Muscle of back (tissue), 13 donors: ENCODE data around the gene PCDHB16. TPM values are rescaled to one million over a fixed set of nuclear protein-coding genes. Genes with fewer than 3 reads are reported as not detected.
A peak's percentile ranks its signal among the peaks of the same experiment; 100 is the strongest.
"Not testable (repeated sequence)": the region's sequence is repeated elsewhere in the genome, so short reads cannot be mapped to it uniquely, and the experiment has no call there.

Experiments
- DNase-seq, 3 donors: peaks; one replicate each; pipeline versions ENCODE4 v3.0.0 to v3.0.0-alpha.2; 2013
- long read RNA-seq, 9 donors: transcript quantifications; one replicate each; lab custom pipeline, GENCODE V29; 2026
- polyA plus RNA-seq, 10 donors: library from polyadenylated mRNA; unstranded; fragments of 120-200 nt; gene quantifications; one replicate each; pipeline ENCODE4 v1.2.1, GENCODE V29; 2013; ENCODE audit not compliant: insufficient read length in 10 of 10

Gene PCDHB16
- 1 to 10 TPM; 2.3 to 6.1 (median 4.2) TPM for polyA plus RNA-seq
- long read RNA-seq, donor 1, full-length matches to known transcripts, result 6 of 6 reads
- long read RNA-seq, donor 1, partial matches to known transcripts, result 0 of 6 reads
- long read RNA-seq, donor 1, other reads (novel, unspliced or antisense), result 0 of 6 reads
- long read RNA-seq, donor 2, full-length matches to known transcripts, result 3 of 3 reads
- long read RNA-seq, donor 2, partial matches to known transcripts, result 0 of 3 reads
- long read RNA-seq, donor 2, other reads (novel, unspliced or antisense), result 0 of 3 reads
- long read RNA-seq, donor 3, result 0 reads
- long read RNA-seq, donor 4, full-length matches to known transcripts, result 3 of 3 reads
- long read RNA-seq, donor 4, partial matches to known transcripts, result 0 of 3 reads
- long read RNA-seq, donor 4, other reads (novel, unspliced or antisense), result 0 of 3 reads
- long read RNA-seq, donor 5, full-length matches to known transcripts, result 15 of 15 reads
- long read RNA-seq, donor 5, partial matches to known transcripts, result 0 of 15 reads
- long read RNA-seq, donor 5, other reads (novel, unspliced or antisense), result 0 of 15 reads
- long read RNA-seq, donor 6, full-length matches to known transcripts, result 9 of 9 reads
- long read RNA-seq, donor 6, partial matches to known transcripts, result 0 of 9 reads
- long read RNA-seq, donor 6, other reads (novel, unspliced or antisense), result 0 of 9 reads
- long read RNA-seq, donor 7, full-length matches to known transcripts, result 5 of 5 reads
- long read RNA-seq, donor 7, partial matches to known transcripts, result 0 of 5 reads
- long read RNA-seq, donor 7, other reads (novel, unspliced or antisense), result 0 of 5 reads
- long read RNA-seq, donor 8, full-length matches to known transcripts, result 4 of 4 reads
- long read RNA-seq, donor 8, partial matches to known transcripts, result 0 of 4 reads
- long read RNA-seq, donor 8, other reads (novel, unspliced or antisense), result 0 of 4 reads
- long read RNA-seq, donor 9, result 0 reads

DNA sequence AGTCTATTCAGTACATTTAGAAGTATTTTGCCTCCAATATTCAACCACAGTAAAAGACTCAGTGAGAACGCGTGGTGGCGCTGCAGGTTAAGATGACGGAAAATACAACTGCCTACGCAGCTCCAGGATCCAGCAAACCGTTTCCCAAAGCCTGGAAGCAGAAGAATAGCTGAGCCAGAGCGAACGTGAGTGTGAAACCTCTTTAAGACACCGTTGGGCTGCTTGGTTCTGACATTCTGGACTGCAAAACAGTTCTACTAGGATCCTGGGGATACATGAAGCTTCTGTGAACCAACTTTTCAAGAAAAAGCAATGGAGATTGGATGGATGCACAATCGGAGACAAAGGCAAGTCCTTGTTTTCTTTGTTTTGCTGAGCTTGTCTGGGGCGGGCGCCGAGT is at the start of gene PCDHB16:
TSS of gene PCDHB16 (plus strand) at position 140 of the 400 bp plus-strand sequence. CDS start at position 313, 173 bp downstream.
- peak; percentile 9 to 40 (median 27) for DNase-seq

DNA sequence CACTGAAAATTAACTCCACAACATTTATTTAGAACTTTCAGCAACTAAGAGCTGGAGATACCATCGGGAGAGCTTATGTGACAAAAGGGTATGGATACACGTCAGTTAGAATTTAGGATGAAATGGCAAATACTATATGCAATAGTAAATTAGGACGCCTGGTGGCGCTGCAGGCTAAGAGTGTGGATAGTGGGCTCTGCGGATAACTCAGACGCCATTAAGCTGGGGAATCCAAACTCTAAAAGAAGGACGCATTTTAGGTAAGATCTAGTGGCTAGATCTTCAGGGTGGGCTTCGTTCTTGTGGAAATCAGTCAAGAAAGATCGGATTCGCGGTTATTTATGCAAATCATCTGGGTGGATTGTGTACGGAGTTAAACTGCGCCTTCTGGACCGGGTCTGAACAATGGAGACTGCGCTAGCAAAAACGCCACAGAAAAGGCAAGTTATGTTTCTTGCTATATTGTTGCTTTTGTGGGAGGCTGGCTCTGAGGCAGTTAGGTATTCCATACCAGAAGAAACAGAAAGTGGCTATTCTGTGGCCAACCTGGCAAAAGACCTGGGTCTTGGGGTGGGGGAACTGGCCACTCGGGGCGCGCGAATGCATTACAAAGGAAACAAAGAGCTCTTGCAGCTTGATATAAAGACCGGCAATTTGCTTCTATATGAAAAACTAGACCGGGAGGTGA is 47.0 kb upstream of the PCDHB16 start, which contains the start of gene PCDHB5:
TSS of gene PCDHB5 (plus strand) at position 177 of the 688 bp plus-strand sequence. CDS start at position 406, 229 bp downstream.
- DNase-seq, result peak in 2 of 3 donors; percentile 8 to 14

DNA sequence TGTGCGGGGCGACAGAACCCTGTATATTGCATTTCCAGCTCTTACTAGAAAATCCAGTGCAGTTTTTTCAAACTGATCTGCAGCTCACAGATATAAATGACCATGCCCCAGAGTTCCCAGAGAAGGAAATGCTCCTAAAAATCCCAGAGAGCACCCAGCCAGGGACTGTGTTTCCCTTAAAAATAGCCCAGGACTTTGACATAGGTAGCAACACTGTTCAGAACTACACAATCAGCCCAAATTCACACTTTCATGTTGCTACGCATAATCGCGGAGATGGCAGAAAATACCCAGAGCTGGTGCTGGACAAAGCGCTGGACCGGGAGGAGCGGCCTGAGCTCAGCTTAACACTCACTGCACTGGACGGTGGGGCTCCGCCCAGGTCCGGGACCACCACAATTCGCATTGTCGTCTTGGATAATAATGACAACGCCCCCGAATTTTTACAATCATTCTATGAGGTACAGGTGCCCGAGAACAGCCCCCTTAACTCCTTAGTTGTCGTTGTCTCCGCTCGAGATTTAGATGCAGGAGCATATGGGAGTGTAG is 46.4 kb upstream of the PCDHB16 start:
- no peak for DNase-seq

DNA sequence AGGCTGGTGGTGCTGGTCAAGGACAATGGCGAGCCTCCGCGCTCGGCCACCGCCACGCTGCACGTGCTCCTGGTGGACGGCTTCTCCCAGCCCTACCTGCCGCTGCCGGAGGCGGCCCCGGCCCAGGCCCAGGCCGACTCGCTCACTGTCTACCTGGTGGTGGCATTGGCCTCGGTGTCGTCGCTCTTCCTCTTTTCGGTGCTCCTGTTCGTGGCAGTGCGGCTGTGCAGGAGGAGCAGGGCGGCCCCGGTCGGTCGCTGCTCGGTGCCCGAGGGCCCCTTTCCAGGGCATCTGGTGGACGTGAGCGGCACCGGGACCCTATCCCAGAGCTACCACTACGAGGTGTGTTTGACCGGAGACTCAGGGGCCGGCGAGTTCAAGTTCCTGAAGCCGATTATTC is 44.8 kb upstream of the PCDHB16 start:
- not testable (repeated sequence) for DNase-seq

DNA sequence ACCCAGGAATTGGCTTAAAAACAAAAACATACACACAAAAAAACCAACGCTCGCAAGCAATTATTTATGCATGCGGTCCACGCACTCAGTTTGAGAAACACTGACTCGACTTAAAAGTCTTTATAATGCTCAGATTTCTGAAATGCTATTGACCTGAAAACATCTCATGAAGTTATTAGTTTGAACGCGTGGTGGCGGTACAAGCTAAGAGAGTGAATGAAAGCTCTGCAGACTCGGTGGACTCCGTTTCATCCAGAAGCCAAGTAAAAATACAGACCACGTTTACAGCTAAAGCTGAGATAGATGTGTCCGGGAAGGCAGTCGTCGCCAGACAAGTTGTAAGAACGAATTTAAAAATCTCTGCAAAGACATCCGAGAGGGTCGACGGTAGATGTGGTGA is 32.4 kb upstream of the PCDHB16 start, which contains the start of gene PCDHB6:
TSS of gene PCDHB6 (plus strand) at position 246 of the 400 bp plus-strand sequence. CDS start 201 bp downstream, outside the sequence.
- DNase-seq, result peak in 1 of 3 donors; percentile 5

DNA sequence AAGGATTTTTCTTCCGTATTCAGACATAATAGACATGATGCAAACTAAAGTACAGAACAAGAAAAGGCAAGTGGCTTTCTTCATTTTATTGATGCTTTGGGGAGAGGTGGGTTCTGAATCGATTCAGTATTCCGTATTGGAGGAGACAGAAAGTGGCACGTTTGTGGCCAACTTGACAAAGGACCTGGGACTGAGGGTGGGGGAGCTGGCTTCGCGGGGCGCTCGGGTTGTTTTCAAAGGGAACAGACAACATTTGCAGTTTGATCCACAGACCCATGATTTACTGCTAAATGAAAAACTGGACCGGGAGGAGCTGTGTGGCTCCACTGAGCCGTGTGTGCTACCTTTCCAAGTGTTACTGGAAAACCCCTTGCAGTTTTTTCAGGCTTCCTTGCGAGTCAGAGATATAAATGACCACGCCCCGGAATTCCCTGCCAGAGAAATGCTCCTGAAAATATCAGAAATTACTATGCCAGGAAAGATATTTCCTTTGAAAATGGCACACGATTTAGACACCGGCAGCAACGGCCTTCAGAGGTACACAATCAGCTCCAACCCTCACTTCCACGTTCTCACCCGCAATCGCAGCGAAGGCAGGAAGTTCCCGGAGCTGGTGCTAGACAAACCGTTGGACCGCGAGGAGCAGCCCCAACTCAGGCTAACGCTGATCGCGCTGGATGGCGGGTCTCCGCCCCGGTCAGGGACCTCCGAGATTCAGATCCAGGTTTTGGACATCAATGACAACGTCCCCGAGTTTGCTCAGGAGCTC is 31.8 kb upstream of the PCDHB16 start:
- no peak for DNase-seq

DNA sequence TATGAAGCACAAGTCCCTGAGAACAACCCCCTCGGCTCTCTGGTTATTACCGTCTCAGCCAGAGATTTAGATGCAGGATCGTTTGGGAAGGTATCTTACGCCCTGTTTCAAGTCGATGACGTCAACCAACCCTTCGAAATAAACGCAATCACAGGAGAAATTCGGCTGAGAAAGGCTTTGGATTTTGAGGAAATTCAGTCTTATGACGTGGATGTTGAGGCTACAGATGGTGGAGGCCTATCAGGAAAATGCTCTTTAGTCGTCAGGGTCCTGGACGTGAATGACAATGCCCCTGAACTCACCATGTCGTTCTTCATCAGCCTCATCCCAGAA is 31.2 kb upstream of the PCDHB16 start:
- no peak for DNase-seq

DNA sequence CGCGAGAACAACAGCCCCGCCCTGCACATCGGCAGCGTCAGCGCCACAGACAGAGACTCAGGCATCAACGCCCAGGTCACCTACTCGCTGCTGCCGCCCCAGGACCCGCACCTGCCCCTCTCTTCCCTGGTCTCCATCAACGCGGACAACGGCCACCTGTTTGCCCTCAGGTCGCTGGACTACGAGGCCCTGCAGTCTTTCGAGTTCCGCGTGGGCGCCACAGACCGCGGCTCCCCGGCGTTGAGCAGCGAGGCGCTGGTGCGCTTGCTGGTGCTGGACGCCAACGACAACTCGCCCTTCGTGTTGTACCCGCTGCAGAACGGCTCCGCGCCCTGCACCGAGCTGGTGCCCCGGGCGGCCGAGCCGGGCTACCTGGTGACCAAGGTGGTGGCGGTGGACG is 30.6 kb upstream of the PCDHB16 start:
- not testable (repeated sequence) for DNase-seq

DNA sequence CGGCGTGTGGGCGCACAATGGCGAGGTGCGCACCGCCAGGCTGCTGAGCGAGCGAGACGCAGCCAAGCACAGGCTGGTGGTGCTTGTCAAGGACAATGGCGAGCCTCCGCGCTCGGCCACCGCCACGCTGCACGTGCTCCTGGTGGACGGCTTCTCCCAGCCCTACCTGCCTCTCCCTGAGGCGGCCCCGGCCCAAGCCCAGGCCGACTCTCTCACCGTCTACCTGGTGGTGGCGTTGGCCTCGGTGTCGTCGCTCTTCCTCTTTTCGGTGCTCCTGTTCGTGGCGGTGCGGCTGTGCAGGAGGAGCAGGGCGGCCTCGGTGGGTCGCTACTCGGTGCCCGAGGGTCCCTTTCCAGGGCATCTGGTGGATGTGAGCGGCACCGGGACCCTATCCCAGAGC is 30.1 kb upstream of the PCDHB16 start:
- not testable (repeated sequence) for DNase-seq

DNA sequence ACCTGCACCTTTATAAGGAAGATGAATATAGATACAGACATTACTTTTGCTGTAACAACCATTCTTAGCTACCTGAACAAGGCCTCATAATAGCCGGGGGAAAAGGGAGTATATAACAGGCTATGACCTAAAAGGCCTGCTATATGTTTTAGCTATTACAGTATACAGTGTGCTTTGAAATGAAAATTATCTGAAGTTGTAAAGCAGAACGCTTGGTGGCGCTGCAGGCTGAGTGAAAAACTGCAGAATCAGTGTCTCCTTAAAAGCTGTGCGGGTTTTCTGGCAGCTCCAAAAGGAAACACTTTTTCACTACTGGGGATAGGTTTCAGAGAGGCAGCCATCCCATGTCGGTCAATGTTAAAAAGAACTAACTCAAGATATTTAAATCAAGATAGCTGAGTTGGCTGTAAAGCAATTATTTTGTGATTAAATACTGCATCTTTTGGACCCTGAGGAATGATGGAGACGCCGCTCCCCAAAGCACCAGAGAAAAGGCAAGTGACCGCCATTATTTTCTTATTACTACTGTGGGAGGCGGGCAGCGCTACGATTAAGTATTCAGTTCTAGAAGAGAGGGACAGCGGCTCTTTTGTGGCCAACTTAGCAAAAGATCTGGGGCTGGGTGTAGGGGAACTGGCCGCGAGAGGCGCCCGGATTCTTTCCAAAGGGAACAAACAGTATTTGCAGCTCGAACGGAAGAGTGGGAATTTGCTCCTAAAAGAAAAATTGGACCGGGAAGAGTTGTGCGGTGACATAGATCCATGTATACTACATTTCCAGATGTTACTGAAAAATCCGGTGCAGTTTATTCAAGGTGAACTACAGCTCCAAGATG is 26.4 kb upstream of the PCDHB16 start:
- DNase-seq, result no peak

DNA sequence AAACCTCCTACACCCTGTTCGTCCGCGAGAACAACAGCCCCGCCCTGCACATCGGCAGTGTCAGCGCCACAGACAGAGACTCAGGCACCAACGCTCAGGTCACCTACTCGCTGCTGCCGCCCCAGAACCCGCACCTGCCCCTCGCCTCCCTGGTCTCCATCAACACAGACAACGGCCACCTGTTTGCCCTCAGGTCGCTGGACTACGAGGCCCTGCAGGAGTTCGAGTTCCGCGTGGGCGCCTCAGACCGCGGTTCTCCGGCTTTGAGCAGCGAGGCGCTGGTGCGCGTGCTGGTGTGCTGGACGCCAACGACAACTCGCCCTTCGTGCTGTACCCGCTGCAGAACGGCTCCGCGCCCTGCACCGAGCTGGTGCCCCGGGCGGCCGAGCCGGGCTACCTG is 24.8 kb upstream of the PCDHB16 start:
- DNase-seq, result not testable (repeated sequence)

DNA sequence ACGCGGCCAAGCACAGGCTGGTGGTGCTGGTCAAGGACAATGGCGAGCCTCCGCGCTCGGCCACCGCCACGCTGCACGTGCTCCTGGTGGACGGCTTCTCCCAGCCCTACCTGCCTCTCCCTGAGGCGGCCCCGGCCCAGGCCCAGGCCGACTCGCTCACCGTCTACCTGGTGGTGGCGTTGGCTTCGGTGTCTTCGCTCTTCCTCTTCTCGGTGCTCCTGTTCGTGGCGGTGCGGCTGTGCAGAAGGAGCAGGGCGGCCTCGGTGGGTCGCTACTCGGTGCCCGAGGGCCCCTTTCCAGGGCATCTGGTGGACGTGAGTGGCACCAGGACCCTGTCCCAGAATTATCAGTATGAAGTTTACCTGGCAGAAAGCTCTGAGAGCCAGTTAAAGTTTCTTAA is 24.3 kb upstream of the PCDHB16 start:
- not testable (repeated sequence) for DNase-seq

DNA sequence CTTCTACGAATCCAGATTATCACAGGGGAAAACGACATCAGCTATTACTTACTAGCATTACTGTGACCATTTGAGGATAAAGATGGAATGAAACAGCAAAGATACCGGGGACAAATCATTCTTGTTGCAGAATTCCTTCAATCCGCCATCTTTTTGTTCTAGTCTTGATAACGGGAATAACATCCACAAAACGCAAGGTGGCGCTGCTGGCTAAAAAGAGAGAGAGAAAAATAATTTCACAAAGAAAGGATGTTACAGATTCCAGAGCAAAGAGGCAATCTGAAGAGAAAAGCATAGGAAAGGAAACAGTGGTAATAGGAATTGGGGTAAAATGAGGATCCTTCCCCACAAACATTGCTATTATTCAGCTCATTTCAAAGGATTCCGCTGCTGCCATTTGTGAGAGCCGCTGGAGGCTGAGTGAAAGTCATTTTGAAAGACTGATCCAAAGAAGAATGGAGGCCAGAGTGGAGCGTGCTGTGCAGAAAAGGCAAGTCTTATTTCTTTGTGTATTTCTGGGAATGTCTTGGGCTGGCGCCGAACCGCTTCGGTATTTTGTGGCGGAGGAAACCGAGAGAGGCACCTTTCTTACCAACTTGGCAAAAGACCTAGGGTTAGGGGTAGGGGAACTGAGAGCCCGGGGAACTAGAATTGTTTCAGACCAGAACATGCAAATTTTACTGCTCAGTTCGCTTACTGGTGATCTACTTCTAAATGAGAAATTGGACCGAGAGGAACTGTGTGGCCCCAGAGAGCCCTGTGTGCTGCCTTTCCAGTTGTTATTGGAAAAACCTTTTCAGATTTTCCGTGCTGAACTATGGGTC is 9.6 kb upstream of the PCDHB16 start, which contains the start of gene PCDHB7:
TSS of gene PCDHB7 (plus strand) at position 264 of the 824 bp plus-strand sequence. CDS start at position 456, 192 bp downstream.
- peak; percentile 3 to 35 (median 28) for DNase-seq

DNA sequence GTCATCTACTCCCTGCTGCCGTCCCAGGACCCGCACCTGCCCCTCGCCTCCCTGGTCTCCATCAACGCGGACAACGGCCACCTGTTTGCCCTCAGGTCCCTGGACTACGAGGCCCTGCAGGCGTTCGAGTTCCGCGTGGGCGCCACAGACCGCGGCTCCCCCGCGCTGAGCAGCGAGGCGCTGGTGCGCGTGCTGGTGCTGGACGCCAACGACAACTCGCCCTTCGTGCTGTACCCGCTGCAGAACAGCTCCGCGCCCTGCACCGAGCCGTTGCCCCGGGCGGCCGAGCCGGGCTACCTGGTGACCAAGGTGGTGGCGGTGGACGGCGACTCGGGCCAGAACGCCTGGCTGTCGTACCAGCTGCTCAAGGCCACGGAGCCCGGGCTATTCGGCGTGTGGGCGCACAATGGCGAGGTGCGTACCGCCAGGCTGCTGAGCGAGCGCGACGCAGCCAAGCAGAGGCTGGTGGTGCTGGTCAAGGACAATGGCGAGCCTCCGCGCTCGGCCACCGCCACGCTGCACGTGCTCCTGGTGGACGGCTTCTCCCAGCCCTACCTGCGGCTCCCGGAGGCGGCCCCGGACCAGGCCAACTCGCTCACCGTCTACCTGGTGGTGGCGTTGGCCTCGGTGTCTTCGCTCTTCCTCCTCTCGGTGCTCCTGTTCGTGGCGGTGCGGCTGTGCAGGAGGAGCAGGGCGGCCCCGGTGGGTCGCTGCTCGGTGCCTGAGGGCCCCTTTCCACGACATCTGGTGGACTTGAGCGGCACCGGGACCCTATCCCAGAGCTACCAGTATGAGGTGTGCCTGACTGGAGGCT is 7.7 kb upstream of the PCDHB16 start:
- DNase-seq, result not testable (repeated sequence)

DNA sequence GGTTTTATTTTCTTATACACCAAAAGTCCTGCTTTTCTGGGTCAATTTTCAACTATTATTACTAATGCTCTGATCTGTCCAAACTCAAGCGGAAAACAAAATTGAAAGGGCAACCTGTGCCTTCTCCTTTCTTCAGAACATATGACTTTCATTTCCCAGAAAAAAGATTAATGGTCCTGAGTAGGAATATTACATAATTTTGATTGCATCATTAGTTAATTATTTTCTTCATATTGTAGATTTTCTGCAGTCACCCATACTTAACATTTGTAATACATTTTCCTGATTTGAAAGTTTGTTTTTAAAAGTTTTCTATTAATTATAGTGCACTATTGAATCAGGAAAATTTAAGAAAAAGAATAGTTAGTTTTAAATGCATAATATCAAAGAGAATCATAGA is 6.3 kb upstream of the PCDHB16 start:
- DNase-seq, result no peak

DNA sequence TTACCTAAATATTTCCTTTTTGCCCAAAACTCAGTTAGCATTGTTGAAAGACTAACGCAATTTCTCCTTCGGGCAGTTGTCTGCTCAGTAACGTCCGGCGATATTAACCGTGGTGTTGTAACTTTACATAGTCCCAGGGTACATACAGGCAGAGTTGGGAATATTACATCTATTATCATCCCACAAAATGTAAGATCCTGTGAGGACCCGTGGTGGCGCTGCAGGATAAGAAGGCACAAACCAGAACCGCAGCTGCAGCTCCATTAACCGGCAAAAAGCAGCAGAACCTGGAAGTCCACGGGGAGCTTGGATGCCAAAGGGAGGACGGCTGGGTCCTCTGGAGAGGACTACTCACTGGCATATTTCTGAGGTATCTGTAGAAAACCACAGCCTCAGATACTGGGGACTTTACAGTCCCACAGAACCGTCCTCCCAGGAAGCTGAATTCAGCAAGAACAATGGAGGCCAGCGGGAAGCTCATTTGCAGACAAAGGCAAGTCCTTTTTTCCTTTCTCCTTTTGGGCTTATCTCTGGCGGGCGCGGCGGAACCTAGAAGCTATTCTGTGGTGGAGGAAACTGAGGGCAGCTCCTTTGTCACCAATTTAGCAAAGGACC is 4.5 kb upstream of the PCDHB16 start, which contains the start of gene PCDHB8:
TSS of gene PCDHB8 (plus strand) at position 214 of the 615 bp plus-strand sequence. CDS start at position 459, 245 bp downstream.
- DNase-seq, result not testable (repeated sequence)

DNA sequence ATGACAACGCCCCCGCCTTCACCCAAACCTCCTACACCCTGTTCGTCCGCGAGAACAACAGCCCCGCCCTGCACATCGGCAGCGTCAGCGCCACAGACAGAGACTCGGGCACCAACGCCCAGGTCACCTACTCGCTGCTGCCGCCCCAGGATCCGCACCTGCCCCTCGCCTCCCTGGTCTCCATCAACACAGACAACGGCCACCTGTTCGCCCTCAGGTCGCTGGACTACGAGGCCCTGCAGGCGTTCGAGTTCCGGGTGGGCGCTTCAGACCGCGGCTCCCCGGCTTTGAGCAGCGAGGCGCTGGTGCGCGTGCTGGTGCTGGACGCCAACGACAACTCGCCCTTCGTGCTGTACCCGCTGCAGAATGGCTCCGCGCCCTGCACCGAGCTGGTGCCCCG is 2.8 kb upstream of the PCDHB16 start:
- DNase-seq, result not testable (repeated sequence)
